Neural progenitor cell (in vitro differentiated cells): Measurements from ENCODE around the gene PLEKHA1. TPM values are rescaled to one million over a fixed set of nuclear protein-coding genes. Genes with fewer than 3 reads are reported as not detected.
A peak's percentile ranks its signal among the peaks of the same experiment; 100 is the strongest.

ENCODE experiments used
- DNase-seq: peaks from one replicate; pipeline ENCODE4 v3.0.0-alpha.2; 2016; ENCODE audit warnings: low spot score
- H2AFZ ChIP-seq: fragments of 200-600 bp; sonication (generic); replicated peaks from 2 replicates; pipeline ENCODE4 v1.6.1; 2016; ENCODE audit warnings: antibody characterized with exemption
- H3F3A ChIP-seq: fragments of 200-600 bp; sonication (generic); 2 replicates; pipeline ENCODE4 v1.6.1; 2016; ENCODE audit warnings: antibody characterized with exemption, low read depth
- H3K27ac ChIP-seq: fragments of 200-600 bp; sonication (generic); 2 replicates; pipeline ENCODE4 v1.5.1; 2016; ENCODE audit warnings: mild to moderate bottlenecking
- H3K27me3 ChIP-seq: fragments of 200-600 bp; sonication (generic); 2 replicates; pipeline ENCODE4 v1.6.1; 2016; ENCODE audit warnings: mild to moderate bottlenecking, moderate library complexity
- H3K36me3 ChIP-seq: fragments of 200-600 bp; sonication (generic); 2 replicates; pipeline ENCODE4 v1.5.1; 2016
- H3K4me1 ChIP-seq: fragments of 200-600 bp; sonication (generic); 2 replicates; pipeline ENCODE4 v1.6.1; 2016; ENCODE audit warnings: mixed run types
- H3K4me2 ChIP-seq: fragments of 200-600 bp; sonication (generic); 2 replicates; pipeline ENCODE4 v1.6.1; 2016
- H3K4me3 ChIP-seq: fragments of 200-600 bp; sonication (generic); 2 replicates; pipeline ENCODE4 v1.5.1; 2016
- H3K79me2 ChIP-seq: fragments of 200-600 bp; sonication (generic); 2 replicates; pipeline ENCODE4 v1.6.1; 2016; ENCODE audit warnings: low read depth
- H3K9ac ChIP-seq: fragments of 200-600 bp; sonication (generic); 2 replicates; pipeline ENCODE4 v1.6.1; 2016
- H3K9me3 ChIP-seq: fragments of 200-600 bp; sonication (generic); 2 replicates; pipeline ENCODE4 v1.5.1; 2016; ENCODE audit warnings: low read depth
- H4K20me1 ChIP-seq: fragments of 200-600 bp; sonication (generic); 2 replicates; pipeline ENCODE4 v1.6.1; 2016; ENCODE audit warnings: low read depth
- H3K27ac Mint-ChIP-seq: 3 replicates; pipeline ENCODE4 v1.8.0; 2021; ENCODE audit warnings: mixed read lengths
- H3K27me3 Mint-ChIP-seq: 2 replicates; pipeline ENCODE4 v1.8.0; 2022; ENCODE audit warnings: low read depth, mild to moderate bottlenecking, inconsistent platforms, moderate library complexity, mixed read lengths; ENCODE audit not compliant: insufficient read depth
- H3K36me3 Mint-ChIP-seq: 3 replicates; pipeline ENCODE4 v1.8.0; 2021; ENCODE audit warnings: mixed read lengths
- H3K4me1 Mint-ChIP-seq: 3 replicates; pipeline ENCODE4 v1.8.0; 2021; ENCODE audit warnings: mixed read lengths
- H3K4me3 Mint-ChIP-seq: 3 replicates; pipeline ENCODE4 v1.8.0; 2021; ENCODE audit warnings: mild to moderate bottlenecking, moderate library complexity, mixed read lengths
- H3K9me3 Mint-ChIP-seq: 3 replicates; pipeline ENCODE4 v1.8.0; 2020; ENCODE audit warnings: mixed read lengths
- EZH2 ChIP-seq: fragments of 200-600 bp; sonication (generic); IDR thresholded peaks from 2 replicates; pipeline ENCODE4 v1.6.1; 2017; ENCODE audit warnings: antibody characterized with exemption, mild to moderate bottlenecking, moderate library complexity
- EZH2phosphoT487 ChIP-seq: fragments of 200-600 bp; sonication (generic); IDR thresholded peaks from 2 replicates; pipeline ENCODE4 v1.6.1; 2017; ENCODE audit warnings: antibody characterized with exemption
- total RNA-seq: library from RNA; depleted of rRNA; stranded (reverse); fragments of >200 nt; gene quantifications from 2 replicates; pipeline ENCODE4 v1.2.3, GENCODE V29; 2015; ENCODE audit warnings: low replicate concordance
- TF ChIP-seq, protein P1 (sequence below): fragments of 200-600 bp; sonication (generic); IDR thresholded peaks from 2 replicates; pipeline ENCODE4 v1.5.1; 2017; ENCODE audit warnings: antibody characterized with exemption, mild to moderate bottlenecking

Gene PLEKHA1
- total RNA-seq, 1 donor from 2014 or later: 79.1 TPM

DNA sequence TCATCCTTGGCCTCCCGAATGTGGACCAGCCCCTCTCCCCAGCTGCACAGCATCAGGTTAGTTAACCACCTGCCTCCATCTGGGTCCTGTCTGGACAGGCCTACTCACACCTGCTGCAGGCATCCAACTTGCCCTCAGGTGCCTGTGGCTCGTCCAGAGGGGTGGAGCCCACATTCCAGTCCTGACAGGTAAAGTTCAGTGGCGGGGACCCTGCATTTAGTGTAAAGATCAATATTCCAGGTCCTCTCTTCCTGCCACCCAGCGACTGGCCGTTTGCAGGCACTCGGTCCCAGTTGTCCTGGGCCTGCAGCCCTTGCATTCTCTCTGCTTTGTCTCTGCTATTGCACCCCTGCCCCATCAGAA lies 101.8 kb downstream of the PLEKHA1 start:
- Mint-ChIP-seq H3K36me3 (no peaks in the 10 kb centered on the region), H3K27ac (peak overlapping the region; percentile 92), H3K9me3 (peaks cover 5% of the 10 kb centered on the region), H3K4me1 (peaks cover 63% of the 10 kb centered on the region), H3K4me3 (peak overlapping the region; percentile 58), H3K27me3 (peaks cover 10% of the 10 kb centered on the region)
- no peak for DNase-seq
- no peaks in the 10 kb centered on the region for H3K9me3 ChIP-seq
- TF ChIP-seq EZH2phosphoT487 (no peak), EZH2 (no peak)
- TF ChIP-seq, protein P1, sequence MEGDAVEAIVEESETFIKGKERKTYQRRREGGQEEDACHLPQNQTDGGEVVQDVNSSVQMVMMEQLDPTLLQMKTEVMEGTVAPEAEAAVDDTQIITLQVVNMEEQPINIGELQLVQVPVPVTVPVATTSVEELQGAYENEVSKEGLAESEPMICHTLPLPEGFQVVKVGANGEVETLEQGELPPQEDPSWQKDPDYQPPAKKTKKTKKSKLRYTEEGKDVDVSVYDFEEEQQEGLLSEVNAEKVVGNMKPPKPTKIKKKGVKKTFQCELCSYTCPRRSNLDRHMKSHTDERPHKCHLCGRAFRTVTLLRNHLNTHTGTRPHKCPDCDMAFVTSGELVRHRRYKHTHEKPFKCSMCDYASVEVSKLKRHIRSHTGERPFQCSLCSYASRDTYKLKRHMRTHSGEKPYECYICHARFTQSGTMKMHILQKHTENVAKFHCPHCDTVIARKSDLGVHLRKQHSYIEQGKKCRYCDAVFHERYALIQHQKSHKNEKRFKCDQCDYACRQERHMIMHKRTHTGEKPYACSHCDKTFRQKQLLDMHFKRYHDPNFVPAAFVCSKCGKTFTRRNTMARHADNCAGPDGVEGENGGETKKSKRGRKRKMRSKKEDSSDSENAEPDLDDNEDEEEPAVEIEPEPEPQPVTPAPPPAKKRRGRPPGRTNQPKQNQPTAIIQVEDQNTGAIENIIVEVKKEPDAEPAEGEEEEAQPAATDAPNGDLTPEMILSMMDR: no peak
- no peaks in the 10 kb centered on the region for H3K27me3 ChIP-seq
- H3K36me3 ChIP-seq: no peaks in the 10 kb centered on the region
- no peak overlapping the region for H3K9ac ChIP-seq
- peaks cover 12% of the 10 kb centered on the region for H3F3A ChIP-seq
- peak overlapping the region; percentile 59 for H3K4me2 ChIP-seq
- no peak overlapping the region for H3K27ac ChIP-seq
- peaks cover 28% of the 10 kb centered on the region for H3K4me1 ChIP-seq
- H3K79me2 ChIP-seq: no peaks in the 10 kb centered on the region
- H4K20me1 ChIP-seq: peaks cover 7% of the 10 kb centered on the region
- no peak overlapping the region for H2AFZ ChIP-seq
- no peak overlapping the region for H3K4me3 ChIP-seq

DNA sequence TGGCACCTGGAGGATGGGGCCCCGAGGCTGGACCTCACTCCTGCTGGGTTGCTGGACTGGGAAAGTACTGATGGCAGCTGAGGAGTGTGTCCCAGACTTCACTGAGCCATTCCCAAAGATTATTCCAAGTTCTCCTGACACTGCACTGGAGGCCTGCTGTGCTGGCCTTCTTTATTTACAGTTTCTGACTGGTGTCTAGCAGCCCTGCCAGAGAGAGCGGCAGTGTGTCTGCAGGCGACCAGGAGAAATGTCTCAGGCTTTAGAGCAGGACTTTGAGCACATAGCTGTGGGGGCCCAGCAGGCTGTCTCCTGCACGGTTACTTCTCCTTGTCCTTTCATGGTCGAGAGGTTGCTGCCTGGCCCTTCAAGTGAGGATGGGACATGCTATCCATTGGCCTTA lies 102.9 kb downstream of the PLEKHA1 start:
- TF ChIP-seq EZH2phosphoT487: no peak
- TF ChIP-seq EZH2: no peak
- TF ChIP-seq, protein P1: no peak
- H3K27ac ChIP-seq: no peak overlapping the region

DNA sequence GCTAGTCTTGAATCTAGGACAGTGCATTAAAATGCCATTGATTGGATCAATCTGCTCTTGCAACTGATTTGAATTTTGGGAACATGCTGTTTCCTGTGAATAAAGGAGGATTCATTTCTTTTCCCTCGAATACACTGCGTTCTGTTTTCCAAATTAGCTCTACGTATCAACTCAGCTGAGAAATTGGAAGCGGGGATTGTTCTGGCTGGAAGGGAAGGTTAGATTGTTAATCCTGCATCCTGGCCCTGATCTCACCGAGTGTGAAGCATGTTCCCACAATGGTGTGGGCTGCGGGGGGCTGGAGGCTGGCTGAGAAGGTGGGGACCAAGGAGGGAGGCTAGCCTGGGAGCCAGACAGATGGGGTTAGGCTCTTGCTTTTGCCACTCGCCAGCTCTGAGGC lies 104.5 kb downstream of the PLEKHA1 start:
- peaks cover 13% of the 10 kb centered on the region for H3K27me3 Mint-ChIP-seq
- no peaks in the 10 kb centered on the region for H3K79me2 ChIP-seq

More for the DNA sequence above, 102.9 kb downstream of the PLEKHA1 start:
- Histone ChIP-seq H4K20me1 (peaks cover 7% of the 10 kb centered on the region), H3K9me3 (no peaks in the 10 kb centered on the region), H3K27me3 (no peaks in the 10 kb centered on the region), H3K4me3 (no peak overlapping the region), H3K36me3 (no peaks in the 10 kb centered on the region), H3K79me2 (no peaks in the 10 kb centered on the region), H3F3A (peaks cover 12% of the 10 kb centered on the region), H2AFZ (no peak overlapping the region), H3K9ac (no peak overlapping the region), H3K4me1 (peaks cover 28% of the 10 kb centered on the region), H3K4me2 (no peak overlapping the region)
- Mint-ChIP-seq H3K27me3 (peaks cover 13% of the 10 kb centered on the region), H3K4me1 (peaks cover 63% of the 10 kb centered on the region), H3K9me3 (peaks cover 9% of the 10 kb centered on the region), H3K27ac (peak overlapping the region; percentile 28), H3K36me3 (peaks cover 3% of the 10 kb centered on the region), H3K4me3 (no peak overlapping the region)
- DNase-seq: no peak

More for the DNA sequence above, 104.5 kb downstream of the PLEKHA1 start:
- peak overlapping the region; percentile 47 for H3K27ac Mint-ChIP-seq
- H2AFZ ChIP-seq: no peak overlapping the region
- H3K4me2 ChIP-seq: no peak overlapping the region
- DNase-seq: no peak
- peaks cover 7% of the 10 kb centered on the region for H4K20me1 ChIP-seq
- peaks cover 61% of the 10 kb centered on the region for H3K4me1 Mint-ChIP-seq
- peaks cover 9% of the 10 kb centered on the region for H3K9me3 Mint-ChIP-seq
- no peak overlapping the region for H3K27ac ChIP-seq
- peaks cover 3% of the 10 kb centered on the region for H3K36me3 Mint-ChIP-seq
- no peak overlapping the region for H3K9ac ChIP-seq
- no peak overlapping the region for H3K4me3 ChIP-seq
- no peaks in the 10 kb centered on the region for H3K9me3 ChIP-seq
- peaks cover 12% of the 10 kb centered on the region for H3F3A ChIP-seq
- TF ChIP-seq EZH2: no peak
- TF ChIP-seq, protein P1: no peak
- TF ChIP-seq EZH2phosphoT487: no peak
- peaks cover 28% of the 10 kb centered on the region for H3K4me1 ChIP-seq
- no peaks in the 10 kb centered on the region for H3K36me3 ChIP-seq
- H3K4me3 Mint-ChIP-seq: no peak overlapping the region
- no peaks in the 10 kb centered on the region for H3K27me3 ChIP-seq
